GM12873 (cell line): ENCODE results near the gene PLTP.

Source experiments
- CTCF ChIP-seq: IDR thresholded peaks from 2 replicates; pipeline ENCODE4 v1.5.1; 2012; ENCODE audit warnings: low read depth, mild to moderate bottlenecking, moderate library complexity, low read length, control low read depth; ENCODE audit not compliant: insufficient read depth; ENCODE audit errors: missing control alignments

Gene PLTP

GRCh38 chr20:45902199-45902701 lies 9.7 kb downstream of the PLTP start:
- no peak for TF ChIP-seq CTCF

GRCh38 chr20:45899046-45899835 lies 12.7 kb downstream of the PLTP start:
- TF ChIP-seq CTCF: no peak

DNA sequence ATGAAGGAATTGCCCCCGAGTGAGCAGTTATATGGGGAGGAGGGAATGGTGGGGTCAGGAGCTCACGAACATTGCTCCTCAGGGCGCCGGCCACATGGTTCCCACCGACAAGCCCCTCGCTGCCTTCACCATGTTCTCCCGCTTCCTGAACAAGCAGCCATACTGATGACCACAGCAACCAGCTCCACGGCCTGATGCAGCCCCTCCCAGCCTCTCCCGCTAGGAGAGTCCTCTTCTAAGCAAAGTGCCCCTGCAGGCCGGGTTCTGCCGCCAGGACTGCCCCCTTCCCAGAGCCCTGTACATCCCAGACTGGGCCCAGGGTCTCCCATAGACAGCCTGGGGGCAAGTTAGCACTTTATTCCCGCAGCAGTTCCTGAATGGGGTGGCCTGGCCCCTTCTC lies 13.7 kb downstream of the PLTP start:
- no peak for TF ChIP-seq CTCF

DNA sequence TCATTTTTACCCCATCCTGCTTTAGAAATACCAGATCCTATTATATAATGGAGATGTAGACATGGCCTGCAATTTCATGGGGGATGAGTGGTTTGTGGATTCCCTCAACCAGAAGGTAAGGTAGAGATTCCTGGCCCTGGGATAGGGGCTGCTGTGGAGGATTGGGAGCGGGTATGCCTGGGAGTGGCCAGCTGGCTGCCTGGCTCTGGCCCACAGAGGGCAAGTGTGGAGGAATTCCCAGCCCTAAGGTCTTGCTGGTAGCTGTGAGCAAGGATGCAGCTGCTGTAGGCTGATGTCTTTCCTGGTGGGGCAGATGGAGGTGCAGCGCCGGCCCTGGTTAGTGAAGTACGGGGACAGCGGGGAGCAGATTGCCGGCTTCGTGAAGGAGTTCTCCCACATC lies 14.3 kb downstream of the PLTP start:
- no peak for TF ChIP-seq CTCF

DNA sequence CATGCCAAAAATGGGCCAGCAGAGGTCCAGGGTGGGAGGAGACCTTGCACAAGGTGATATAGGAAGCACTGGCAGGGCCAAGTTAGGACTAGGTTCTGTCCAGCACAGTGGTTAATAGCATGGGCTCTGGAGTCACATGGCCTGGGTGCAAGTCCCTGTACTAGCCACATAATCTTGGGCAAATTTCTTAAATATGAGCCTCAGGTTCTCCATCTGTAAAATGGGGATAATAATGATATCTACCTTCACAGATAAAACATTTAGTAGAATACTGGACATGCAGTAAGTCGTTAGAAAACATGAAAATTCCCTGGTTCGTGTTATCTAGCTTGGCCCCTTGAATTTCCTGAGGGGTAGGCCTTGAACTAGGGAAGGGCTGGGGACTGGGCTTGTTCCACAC lies 14.7 kb downstream of the PLTP start:
- no peak for TF ChIP-seq CTCF

- TF ChIP-seq CTCF: no peak
These were observed 15.3 kb downstream of the PLTP start for GRCh38 chr20:45896641-45897161.

GRCh38 chr20:45894797-45895196 lies 17.2 kb downstream of the PLTP start:
- no peak for TF ChIP-seq CTCF
